Nephron (organoid): ENCODE data around the gene TTC33.
"Not testable (repeated sequence)": the region's sequence is repeated elsewhere in the genome, so short reads cannot be mapped to it uniquely, and the experiment has no call there.

Experiments
- H3K27ac Mint-ChIP-seq, 3 experiments: 2 replicates each; pipeline ENCODE4 v1.8.0; 2020; ENCODE audit warnings: mixed read lengths in 3 of 3, mild to moderate bottlenecking in 2 of 3, moderate library complexity in 1 of 3
- H3K27me3 Mint-ChIP-seq: 2 replicates; pipeline ENCODE4 v1.8.0; 2021; ENCODE audit warnings: low read depth, mild to moderate bottlenecking, moderate library complexity, mixed read lengths
- H3K36me3 Mint-ChIP-seq: 2 replicates; pipeline ENCODE4 v1.8.0; 2020; ENCODE audit warnings: low read depth, mixed read lengths
- H3K4me1 Mint-ChIP-seq: 2 replicates; pipeline ENCODE4 v1.8.0; 2020; ENCODE audit warnings: mixed read lengths
- H3K4me3 Mint-ChIP-seq, 3 experiments: 2 replicates each; pipeline ENCODE4 v1.8.0; 2020; ENCODE audit warnings: mild to moderate bottlenecking in 3 of 3, mixed read lengths in 3 of 3, moderate library complexity in 2 of 3
- H3K9me3 Mint-ChIP-seq: 2 replicates; pipeline ENCODE4 v1.8.0; 2020; ENCODE audit warnings: mixed read lengths
- CTCF ChIP-seq, 3 experiments: fragments of 200-600 bp; sonication (generic); IDR thresholded peaks; one replicate each; pipeline ENCODE4 v1.5.0; 2021; ENCODE audit warnings: antibody characterized with exemption in 3 of 3; ENCODE audit not compliant: unreplicated experiment in 3 of 3

TTC33 gene

GRCh38 chr5:40717281-40717680 is 38.5 kb downstream of the TTC33 start:
- H3K4me3 Mint-ChIP-seq: no peak overlapping the region
- no peak for TF ChIP-seq CTCF (IDR thresholded peaks at IDR 0.05; ENCODE audit: unreplicated experiment in 3 of 3)
- H3K36me3 Mint-ChIP-seq: peaks cover 56% of the 10 kb centered on the region
- peaks cover 23% of the 10 kb centered on the region for H3K9me3 Mint-ChIP-seq
- H3K27ac Mint-ChIP-seq: peak overlapping the region in 2 of 3 experiments; percentile 60 to 62
- no peaks in the 10 kb centered on the region for H3K4me1 Mint-ChIP-seq
- no peaks in the 10 kb centered on the region for H3K27me3 Mint-ChIP-seq

- Mint-ChIP-seq H3K27me3 (no peaks in the 10 kb centered on the region), H3K27ac (no peak overlapping the region), H3K36me3 (peaks cover 54% of the 10 kb centered on the region), H3K9me3 (peaks cover 19% of the 10 kb centered on the region), H3K4me1 (no peaks in the 10 kb centered on the region), H3K4me3 (no peak overlapping the region)
- TF ChIP-seq CTCF (IDR thresholded peaks at IDR 0.05; ENCODE audit: unreplicated experiment in 3 of 3): no peak
These were observed 39.2 kb downstream of the TTC33 start for GRCh38 chr5:40716590-40716989.

- H3K9me3 Mint-ChIP-seq: peaks cover 13% of the 10 kb centered on the region
- peak overlapping the region in 1 of 3 experiments; percentile 1 for H3K27ac Mint-ChIP-seq
- peaks cover 52% of the 10 kb centered on the region for H3K36me3 Mint-ChIP-seq
- H3K4me3 Mint-ChIP-seq: no peak overlapping the region
- H3K27me3 Mint-ChIP-seq: no peaks in the 10 kb centered on the region
- H3K4me1 Mint-ChIP-seq: no peaks in the 10 kb centered on the region
- no peak for TF ChIP-seq CTCF (IDR thresholded peaks at IDR 0.05; ENCODE audit: unreplicated experiment in 3 of 3)
These were observed 39.8 kb downstream of the TTC33 start for GRCh38 chr5:40716000-40716399.

- H3K27me3 Mint-ChIP-seq: no peaks in the 10 kb centered on the region
- no peak for TF ChIP-seq CTCF (IDR thresholded peaks at IDR 0.05; ENCODE audit: unreplicated experiment in 3 of 3)
- H3K27ac Mint-ChIP-seq: peak overlapping the region in 2 of 3 experiments; percentile 41 to 47
- H3K4me3 Mint-ChIP-seq: no peak overlapping the region
- H3K36me3 Mint-ChIP-seq: peaks cover 49% of the 10 kb centered on the region
- H3K4me1 Mint-ChIP-seq: no peaks in the 10 kb centered on the region
- H3K9me3 Mint-ChIP-seq: peaks cover 8% of the 10 kb centered on the region
These were observed 41.8 kb downstream of the TTC33 start for GRCh38 chr5:40714001-40714400.

GRCh38 chr5:40710575-40710974 is 45.2 kb downstream of the TTC33 start:
- H3K27ac Mint-ChIP-seq, H3K27me3 Mint-ChIP-seq, H3K4me3 Mint-ChIP-seq, H3K4me1 Mint-ChIP-seq: not testable (repeated sequence)
- Mint-ChIP-seq H3K36me3 (peaks cover 57% of the 10 kb centered on the region), H3K9me3 (peaks cover 29% of the 10 kb centered on the region)

- not testable (repeated sequence) for H3K4me1 Mint-ChIP-seq, H3K4me3 Mint-ChIP-seq, H3K27ac Mint-ChIP-seq, H3K27me3 Mint-ChIP-seq
- H3K9me3 Mint-ChIP-seq: peaks cover 71% of the 10 kb centered on the region
- H3K36me3 Mint-ChIP-seq: peaks cover 87% of the 10 kb centered on the region
These were observed 50.3 kb downstream of the TTC33 start for GRCh38 chr5:40705484-40705883.

- H3K9me3 Mint-ChIP-seq: peaks cover 55% of the 10 kb centered on the region
- not testable (repeated sequence) for H3K27ac Mint-ChIP-seq
These were observed 53.7 kb downstream of the TTC33 start for GRCh38 chr5:40702027-40702426.

More at GRCh38 chr5:40702027-40702426, 53.7 kb downstream of the TTC33 start:
- H3K36me3 Mint-ChIP-seq: peaks cover 68% of the 10 kb centered on the region
- not testable (repeated sequence) for H3K4me3 Mint-ChIP-seq, H3K4me1 Mint-ChIP-seq, H3K27me3 Mint-ChIP-seq
